Lower lobe of right lung (tissue), 2 donors: ENCODE results near the gene TSPAN17. TPM values are rescaled to one million over a fixed set of nuclear protein-coding genes. Genes with fewer than 3 reads are reported as not detected.

Experiments
- ATAC-seq, 2 donors: fragments of 200-7000 bp; cut with Tn5 transposase; one replicate each; pipeline ENCODE4 v1.9.1; 2020 to 2022; ENCODE audit warnings: mild to moderate bottlenecking in 2 of 2, moderate library complexity in 2 of 2
- DNase-seq: peaks from one replicate; pipeline ENCODE4 v3.0.0-alpha.2; 2020
- H3K27ac ChIP-seq: fragments of 200-600 bp; one replicate; pipeline ENCODE4 v1.8.0; 2022
- H3K27me3 ChIP-seq: fragments of 200-600 bp; one replicate; pipeline ENCODE4 v1.8.0; 2022; ENCODE audit warnings: low read depth
- H3K36me3 ChIP-seq: fragments of 200-600 bp; one replicate; pipeline ENCODE4 v1.8.0; 2022; ENCODE audit warnings: mild to moderate bottlenecking
- H3K4me1 ChIP-seq: fragments of 200-600 bp; one replicate; pipeline ENCODE4 v1.8.0; 2022
- H3K4me3 ChIP-seq: fragments of 200-600 bp; one replicate; pipeline ENCODE4 v1.8.0; 2022; ENCODE audit warnings: mild to moderate bottlenecking
- H3K9me3 ChIP-seq: fragments of 200-600 bp; one replicate; pipeline ENCODE4 v1.8.0; 2022
- CTCF ChIP-seq: fragments of 200-600 bp; IDR thresholded peaks from one replicate; pipeline ENCODE4 v1.8.0; 2022; ENCODE audit warnings: antibody characterized with exemption, mild to moderate bottlenecking
- intact Hi-C: fragments of 100-400 bp; cut with DNase I; formaldehyde crosslinking; loops from one replicate; pipeline ENCODE4 v1.11.0; 2022
- total RNA-seq: library from RNA; stranded (reverse); fragmentation: NEBNext Ultra II Directional; extraction: Animal tissue kit (Norgen Biotek cat#: 25700); gene quantifications from one replicate; pipeline ENCODE4 v1.2.1, GENCODE V29; 2021
- donor health status: DM: no; HTN: yes; CAD: no; lungs with severe emphysema.

Gene TSPAN17
- total RNA-seq, 1 donor from 2014 or later = 32.3 TPM

- peaks cover 9% of the 10 kb centered on the region for H3K4me1 ChIP-seq
- DNase-seq (no peak), ATAC-seq (no peak)
- intact Hi-C loops = no loop called here
- H3K27me3 ChIP-seq = peaks cover 33% of the 10 kb centered on the region
- no peak overlapping the region for H3K27ac ChIP-seq
- no peaks in the 10 kb centered on the region for H3K36me3 ChIP-seq
- H3K9me3 ChIP-seq = no peaks in the 10 kb centered on the region
- no peak overlapping the region for H3K4me3 ChIP-seq
- TF ChIP-seq CTCF = no peak
Observed at GRCh38 chr5:176665517-176665916, 18.2 kb downstream of the TSPAN17 start.

- Histone ChIP-seq H3K9me3 (no peaks in the 10 kb centered on the region), H3K27me3 (peaks cover 48% of the 10 kb centered on the region), H3K36me3 (no peaks in the 10 kb centered on the region), H3K4me3 (no peak overlapping the region), H3K4me1 (no peaks in the 10 kb centered on the region), H3K27ac (no peak overlapping the region)
- intact Hi-C loops = no loop called here
- DNase-seq (no peak), ATAC-seq (no peak)
- TF ChIP-seq CTCF = no peak
Observed at GRCh38 chr5:176667637-176668036, 20.4 kb downstream of the TSPAN17 start.

GRCh38 chr5:176670449-176670848 is 23.2 kb downstream of the TSPAN17 start:
- DNase-seq (no peak), ATAC-seq (no peak)
- Histone ChIP-seq H3K4me1 (no peaks in the 10 kb centered on the region), H3K27ac (no peak overlapping the region), H3K4me3 (no peak overlapping the region), H3K36me3 (no peaks in the 10 kb centered on the region), H3K9me3 (no peaks in the 10 kb centered on the region), H3K27me3 (peaks cover 54% of the 10 kb centered on the region)
- TF ChIP-seq CTCF = no peak
- intact Hi-C loops = no loop called here

GRCh38 chr5:176671399-176671798 is 24.1 kb downstream of the TSPAN17 start:
- Histone ChIP-seq H3K27me3 (peaks cover 54% of the 10 kb centered on the region), H3K36me3 (no peaks in the 10 kb centered on the region), H3K4me1 (no peaks in the 10 kb centered on the region), H3K27ac (no peak overlapping the region), H3K9me3 (no peaks in the 10 kb centered on the region), H3K4me3 (no peak overlapping the region)
- ATAC-seq (no peak), DNase-seq (no peak)
- TF ChIP-seq CTCF = no peak
- intact Hi-C loops = no loop called here

GRCh38 chr5:176671890-176672747 is 24.8 kb downstream of the TSPAN17 start:
- H3K36me3 ChIP-seq = no peaks in the 10 kb centered on the region
- no peak for TF ChIP-seq CTCF
- no peaks in the 10 kb centered on the region for H3K4me1 ChIP-seq
- H3K9me3 ChIP-seq = no peaks in the 10 kb centered on the region
- intact Hi-C loops = no loop called here
- no peak overlapping the region for H3K27ac ChIP-seq
- H3K4me3 ChIP-seq = no peak overlapping the region
- H3K27me3 ChIP-seq = peaks cover 54% of the 10 kb centered on the region
- ATAC-seq (no peak), DNase-seq (no peak)
